Smooth muscle cell (in vitro differentiated cells): ENCODE data around the gene USP17L24. TPM values are rescaled to one million over a fixed set of nuclear protein-coding genes. Genes with fewer than 3 reads are reported as not detected.
"Not testable (repeated sequence)": the region's sequence is repeated elsewhere in the genome, so short reads cannot be mapped to it uniquely, and the experiment has no call there.

Experiments used
- DNase-seq: peaks from one replicate; lab custom pipeline; 2025; ENCODE audit not compliant: unreplicated experiment; lab: John Stamatoyannopoulos, UW
- H2AFZ ChIP-seq: fragments of 200-600 bp; sonication (generic); 2 replicates; pipeline ENCODE4 v1.6.0; 2016; ENCODE audit warnings: antibody characterized with exemption, low read depth, mild to moderate bottlenecking
- H3F3A ChIP-seq: fragments of 200-600 bp; sonication (generic); 2 replicates; pipeline ENCODE4 v1.6.0; 2017; ENCODE audit warnings: antibody characterized with exemption, low read depth
- H3K27ac ChIP-seq: fragments of 200-600 bp; sonication (generic); 2 replicates; pipeline ENCODE4 v1.5.1; 2016; ENCODE audit warnings: low read depth, mild to moderate bottlenecking
- H3K27me3 ChIP-seq: fragments of 200-600 bp; sonication (generic); 2 replicates; pipeline ENCODE4 v1.6.1; 2016; ENCODE audit warnings: low read depth, mild to moderate bottlenecking
- H3K36me3 ChIP-seq: fragments of 200-600 bp; sonication (generic); 2 replicates; pipeline ENCODE4 v1.5.1; 2016; ENCODE audit warnings: low read depth
- H3K4me1 ChIP-seq: fragments of 200-600 bp; sonication (generic); 2 replicates; pipeline ENCODE4 v1.5.1; 2016; ENCODE audit warnings: low read depth
- H3K4me2 ChIP-seq: fragments of 200-600 bp; sonication (generic); 2 replicates; pipeline ENCODE4 v1.6.0; 2016; ENCODE audit warnings: mild to moderate bottlenecking
- H3K4me3 ChIP-seq: fragments of 200-600 bp; sonication (generic); 2 replicates; pipeline ENCODE4 v1.5.1; 2016; ENCODE audit warnings: mild to moderate bottlenecking
- H3K79me2 ChIP-seq: fragments of 200-600 bp; sonication (generic); 2 replicates; pipeline ENCODE4 v1.6.0; 2016; ENCODE audit warnings: low read depth, mild to moderate bottlenecking
- H3K9ac ChIP-seq: fragments of 200-600 bp; sonication (generic); 2 replicates; pipeline ENCODE4 v1.6.0; 2016; ENCODE audit warnings: low read depth
- H3K9me3 ChIP-seq: fragments of 200-600 bp; sonication (generic); replicated peaks from 2 replicates; pipeline ENCODE4 v1.5.1; 2016; ENCODE audit warnings: low read depth
- H4K20me1 ChIP-seq: fragments of 200-600 bp; sonication (generic); 2 replicates; pipeline ENCODE4 v1.6.0; 2016; ENCODE audit warnings: low read depth
- WGBS: methylation state at CpG from one replicate; pipeline ENCODE4 v1.1.7; 2016; ENCODE audit warnings: low lambda C conversion rate; 5-methylcytosine and 5-hydroxymethylcytosine counted together
- polyA plus RNA-seq: library from polyadenylated mRNA; unstranded; fragments of >200 nt; fragmentation: Nextera tagmentation; extraction: Ambion mirVana; gene quantifications from 2 replicates; pipeline ENCODE4 v1.2.1, GENCODE V29; 2016
- total RNA-seq: library from RNA; depleted of rRNA; stranded (reverse); fragments of >200 nt; gene quantifications from 2 replicates; pipeline ENCODE4 v1.2.3, GENCODE V29; 2014

The USP17L24 gene
- total RNA-seq (not detected in 2 replicates), polyA plus RNA-seq (not detected in 2 replicates)

- not testable (repeated sequence) for H4K20me1 ChIP-seq, H3K27ac ChIP-seq, H3K27me3 ChIP-seq, DNase-seq, H3K9me3 ChIP-seq, H3K4me1 ChIP-seq, H2AFZ ChIP-seq, H3K79me2 ChIP-seq, H3K9ac ChIP-seq, H3K36me3 ChIP-seq, H3K4me2 ChIP-seq, H3F3A ChIP-seq, H3K4me3 ChIP-seq
- WGBS = no CpG with 5 or more reads among the region's 15 CpGs
Observed at GRCh38 chr4:9324865-9325264, at the start of gene USP17L24. TSS of gene USP17L24 (plus strand) at chr4:9325165. CDS start at chr4:9325165, 0 bp downstream.

GRCh38 chr4:9324191-9324590, 774 bp upstream of the USP17L24 start:
- WGBS = 74% methylated on average over 5 of the region's 13 CpGs
- not testable (repeated sequence) for H3K9ac ChIP-seq, H3K27me3 ChIP-seq, H3K4me3 ChIP-seq, H3K4me1 ChIP-seq, H4K20me1 ChIP-seq, H3K4me2 ChIP-seq, H3K79me2 ChIP-seq, DNase-seq, H2AFZ ChIP-seq, H3K9me3 ChIP-seq, H3K36me3 ChIP-seq, H3K27ac ChIP-seq, H3F3A ChIP-seq

GRCh38 chr4:9329611-9330010, 4.6 kb downstream of the USP17L24 start, which contains the start of gene USP17L25:
TSS of gene USP17L25 (plus strand) at chr4:9329911. CDS start at chr4:9329911, 0 bp downstream.
- H3K4me2 ChIP-seq, H3K27me3 ChIP-seq, H3K79me2 ChIP-seq, DNase-seq, H4K20me1 ChIP-seq, H3K27ac ChIP-seq, H2AFZ ChIP-seq, H3K4me1 ChIP-seq, H3K9me3 ChIP-seq, H3F3A ChIP-seq, H3K36me3 ChIP-seq, H3K4me3 ChIP-seq, H3K9ac ChIP-seq: not testable (repeated sequence)
- WGBS = no CpG with 5 or more reads among the region's 15 CpGs

GRCh38 chr4:9334358-9334757, 9.4 kb downstream of the USP17L24 start, which contains the start of gene USP17L26:
TSS of gene USP17L26 (plus strand) at chr4:9334658. CDS start at chr4:9334658, 0 bp downstream.
- no CpG with 5 or more reads among the region's 15 CpGs for WGBS
- not testable (repeated sequence) for DNase-seq, H3K4me2 ChIP-seq, H3K9ac ChIP-seq, H3F3A ChIP-seq, H4K20me1 ChIP-seq, H3K27me3 ChIP-seq, H3K4me1 ChIP-seq, H3K4me3 ChIP-seq, H3K36me3 ChIP-seq, H3K9me3 ChIP-seq, H3K79me2 ChIP-seq, H2AFZ ChIP-seq, H3K27ac ChIP-seq

- not testable (repeated sequence) for H3F3A ChIP-seq, H4K20me1 ChIP-seq, H2AFZ ChIP-seq, DNase-seq, H3K9ac ChIP-seq, H3K27me3 ChIP-seq, H3K79me2 ChIP-seq, H3K9me3 ChIP-seq, H3K36me3 ChIP-seq, H3K27ac ChIP-seq, H3K4me3 ChIP-seq, H3K4me2 ChIP-seq, H3K4me1 ChIP-seq
- no CpG with 5 or more reads among the region's 15 CpGs for WGBS
Observed at GRCh38 chr4:9339103-9339502, 14.1 kb downstream of the USP17L24 start, which contains the start of gene USP17L5. TSS of gene USP17L5 (plus strand) at chr4:9339403. CDS start at chr4:9339403, 0 bp downstream.

- H3F3A ChIP-seq, H4K20me1 ChIP-seq, H3K4me3 ChIP-seq, H3K4me2 ChIP-seq, H3K9ac ChIP-seq, DNase-seq, H3K27me3 ChIP-seq, H3K27ac ChIP-seq, H3K9me3 ChIP-seq, H3K79me2 ChIP-seq, H3K4me1 ChIP-seq, H3K36me3 ChIP-seq, H2AFZ ChIP-seq: not testable (repeated sequence)
- no CpG with 5 or more reads among the region's 15 CpGs for WGBS
Observed at GRCh38 chr4:9343848-9344247, 18.9 kb downstream of the USP17L24 start, which contains the start of gene USP17L27. TSS of gene USP17L27 (plus strand) at chr4:9344148. CDS start at chr4:9344148, 0 bp downstream.

GRCh38 chr4:9348593-9348992, 23.6 kb downstream of the USP17L24 start, which contains the start of gene USP17L28:
TSS of gene USP17L28 (plus strand) at chr4:9348893. CDS start at chr4:9348893, 0 bp downstream.
- not testable (repeated sequence) for H4K20me1 ChIP-seq, H3K4me1 ChIP-seq, H3K4me3 ChIP-seq, H3K36me3 ChIP-seq, H2AFZ ChIP-seq, DNase-seq, H3F3A ChIP-seq, H3K9ac ChIP-seq, H3K79me2 ChIP-seq, H3K9me3 ChIP-seq, H3K4me2 ChIP-seq, H3K27ac ChIP-seq, H3K27me3 ChIP-seq
- no CpG with 5 or more reads among the region's 15 CpGs for WGBS

GRCh38 chr4:9350866-9351265, 25.9 kb downstream of the USP17L24 start:
- not testable (repeated sequence) for H3K79me2 ChIP-seq, H4K20me1 ChIP-seq, H3K4me1 ChIP-seq, H3F3A ChIP-seq, DNase-seq, H2AFZ ChIP-seq, H3K4me2 ChIP-seq, H3K36me3 ChIP-seq, H3K9me3 ChIP-seq, H3K4me3 ChIP-seq, H3K9ac ChIP-seq, H3K27ac ChIP-seq, H3K27me3 ChIP-seq
- no CpG with 5 or more reads among the region's 18 CpGs for WGBS

GRCh38 chr4:9353338-9353737, 28.4 kb downstream of the USP17L24 start, which contains the start of gene USP17L29:
TSS of gene USP17L29 (plus strand) at chr4:9353638. CDS start at chr4:9353638, 0 bp downstream.
- H3K36me3 ChIP-seq, H3K79me2 ChIP-seq, H3K9ac ChIP-seq, H3K4me3 ChIP-seq, H3K4me2 ChIP-seq, DNase-seq, H3F3A ChIP-seq, H3K27me3 ChIP-seq, H3K4me1 ChIP-seq, H3K9me3 ChIP-seq, H4K20me1 ChIP-seq, H3K27ac ChIP-seq, H2AFZ ChIP-seq: not testable (repeated sequence)
- WGBS = no CpG with 5 or more reads among the region's 15 CpGs
